GM11168 (cell line): ENCODE measurements around the gene HRAS.

Experiments
- in situ Hi-C: fragments of 300-500 bp; cut with MboI; formaldehyde crosslinking; loops from one replicate; pipeline ENCODE4 v1.12.0; 2022; ENCODE audit warnings: low sequenced_read_pairs; ENCODE audit not compliant: unreplicated experiment

HRAS gene

DNA sequence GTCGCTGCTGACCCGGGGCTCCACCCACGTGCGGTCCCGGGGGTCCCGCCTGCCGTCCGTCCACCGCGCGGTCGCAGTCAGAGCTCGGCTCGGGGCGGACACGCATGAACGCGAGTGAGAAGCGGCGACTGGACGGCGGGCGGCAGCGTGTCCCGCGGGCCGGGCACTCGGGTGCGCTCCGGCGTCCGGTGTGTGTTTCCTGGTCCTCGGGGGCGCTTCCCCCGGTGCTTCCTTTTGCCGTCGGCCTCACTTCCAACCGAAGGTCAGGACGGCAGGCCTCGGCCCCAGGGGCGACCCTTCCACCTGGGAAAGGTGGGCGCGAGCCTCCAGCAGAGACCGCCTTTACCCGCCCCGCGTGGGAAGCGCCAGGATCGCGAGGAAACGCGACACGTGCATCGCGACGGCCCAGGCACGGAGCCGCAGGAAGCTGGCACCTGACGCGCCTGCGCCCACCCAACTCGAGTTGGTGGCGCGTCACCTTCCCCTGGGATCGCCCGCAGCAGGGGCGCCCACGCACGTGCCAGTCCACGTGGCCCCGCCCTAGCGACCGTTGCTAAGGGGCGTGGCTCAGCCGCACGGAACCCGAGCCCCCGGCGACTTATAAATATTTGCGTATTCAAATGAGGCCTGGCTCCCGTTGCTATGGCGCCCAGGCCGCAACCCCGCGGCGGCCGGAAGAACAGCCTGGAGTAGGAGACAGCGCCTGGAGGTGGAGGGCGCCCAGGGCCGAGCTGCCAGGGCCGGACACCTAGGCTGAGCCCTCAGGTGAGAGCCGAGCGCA is 1.7 kb upstream of the HRAS start, which contains the start of gene LRRC56:
Gene LRRC56 (plus strand): TSS at position 687 of the 781 bp plus-strand sequence. CDS start 3,158 bp downstream, outside the sequence.
- in situ Hi-C loops: no loop called here

DNA sequence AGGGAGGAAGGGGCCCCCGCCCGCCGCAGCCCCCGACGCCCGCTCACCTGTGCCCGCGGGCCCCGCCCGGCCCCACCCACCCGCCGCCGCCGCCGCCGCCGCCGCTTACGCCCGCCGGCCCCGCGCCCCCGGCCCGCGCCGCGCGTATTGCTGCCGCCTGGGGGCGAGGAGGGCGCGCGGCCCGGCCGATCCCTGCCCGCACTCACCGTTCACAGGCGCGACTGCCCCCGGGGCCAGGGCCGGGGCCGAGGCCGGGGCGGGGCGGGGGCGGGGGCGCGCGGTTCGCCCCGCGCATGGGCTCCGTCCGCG is 212 bp downstream of the HRAS start:
- in situ Hi-C loops: no loop called here

DNA sequence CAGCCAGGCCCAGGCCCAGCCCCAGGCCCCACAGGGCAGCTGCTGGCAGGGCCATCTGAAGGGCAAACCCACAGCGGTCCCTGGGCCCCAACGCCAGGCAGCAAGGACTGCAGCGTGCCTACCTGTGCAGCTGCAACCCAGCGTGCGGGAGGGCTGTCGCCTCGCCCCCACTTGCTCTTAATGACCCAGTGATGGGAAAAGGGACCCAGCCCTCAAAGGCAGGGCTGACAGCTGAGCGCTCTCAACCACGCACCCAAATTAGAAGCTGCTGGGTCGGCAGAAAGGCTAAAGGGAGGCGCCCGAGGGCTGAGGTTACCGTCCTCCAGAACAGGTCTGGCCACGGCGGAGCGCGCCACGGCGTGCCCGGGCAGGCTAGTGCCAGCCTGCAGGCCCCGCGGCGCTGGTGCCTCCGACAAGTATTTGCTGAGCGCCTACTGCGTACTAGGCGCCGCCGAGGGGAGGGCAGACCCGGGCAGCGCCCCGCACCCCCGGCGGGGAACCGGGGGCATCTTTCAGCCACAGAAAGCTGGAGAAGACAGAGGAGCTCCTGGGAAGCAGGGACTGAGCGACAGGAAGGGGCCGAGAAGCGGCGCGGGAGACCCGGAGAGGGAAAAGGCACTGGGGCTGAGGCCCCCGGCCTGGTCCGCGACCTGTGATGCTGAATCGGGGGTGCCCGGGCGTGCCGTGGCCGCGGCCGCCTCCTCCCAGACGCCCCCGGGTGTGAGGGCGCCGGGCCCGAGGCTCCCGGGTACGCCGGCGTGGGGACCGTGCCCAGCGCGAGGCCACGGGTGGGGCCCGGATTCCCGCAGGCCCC is 773 bp downstream of the HRAS start:
- in situ Hi-C loops: no loop called here

DNA sequence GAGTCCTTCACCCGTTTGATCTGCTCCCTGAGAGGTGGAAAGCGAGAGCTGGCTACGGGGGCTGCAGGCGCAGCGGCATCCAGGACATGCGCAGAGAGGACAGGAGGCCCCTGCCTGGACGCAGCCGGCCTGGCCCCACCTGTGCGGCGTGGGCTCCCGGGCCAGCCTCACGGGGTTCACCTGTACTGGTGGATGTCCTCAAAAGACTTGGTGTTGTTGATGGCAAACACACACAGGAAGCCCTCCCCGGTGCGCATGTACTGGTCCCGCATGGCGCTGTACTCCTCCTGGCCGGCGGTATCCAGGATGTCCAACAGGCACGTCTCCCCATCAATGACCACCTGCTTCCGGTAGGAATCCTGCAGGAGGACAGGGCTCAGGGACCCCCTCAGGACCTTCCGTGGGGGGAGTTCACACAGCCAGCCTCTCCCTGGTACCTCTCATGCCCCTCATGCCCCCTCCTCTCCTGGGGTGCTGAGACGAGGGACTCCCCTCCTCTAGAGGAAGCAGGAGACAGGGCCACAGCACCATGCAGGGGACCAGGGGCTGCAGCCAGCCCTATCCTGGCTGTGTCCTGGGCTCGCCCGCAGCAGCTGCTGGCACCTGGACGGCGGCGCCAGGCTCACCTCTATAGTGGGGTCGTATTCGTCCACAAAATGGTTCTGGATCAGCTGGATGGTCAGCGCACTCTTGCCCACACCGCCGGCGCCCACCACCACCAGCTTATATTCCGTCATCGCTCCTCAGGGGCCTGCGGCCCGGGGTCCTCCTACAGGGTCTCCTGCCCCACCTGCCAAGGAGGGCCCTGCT is 1.6 kb downstream of the HRAS start:
- in situ Hi-C loops: no loop called here

DNA sequence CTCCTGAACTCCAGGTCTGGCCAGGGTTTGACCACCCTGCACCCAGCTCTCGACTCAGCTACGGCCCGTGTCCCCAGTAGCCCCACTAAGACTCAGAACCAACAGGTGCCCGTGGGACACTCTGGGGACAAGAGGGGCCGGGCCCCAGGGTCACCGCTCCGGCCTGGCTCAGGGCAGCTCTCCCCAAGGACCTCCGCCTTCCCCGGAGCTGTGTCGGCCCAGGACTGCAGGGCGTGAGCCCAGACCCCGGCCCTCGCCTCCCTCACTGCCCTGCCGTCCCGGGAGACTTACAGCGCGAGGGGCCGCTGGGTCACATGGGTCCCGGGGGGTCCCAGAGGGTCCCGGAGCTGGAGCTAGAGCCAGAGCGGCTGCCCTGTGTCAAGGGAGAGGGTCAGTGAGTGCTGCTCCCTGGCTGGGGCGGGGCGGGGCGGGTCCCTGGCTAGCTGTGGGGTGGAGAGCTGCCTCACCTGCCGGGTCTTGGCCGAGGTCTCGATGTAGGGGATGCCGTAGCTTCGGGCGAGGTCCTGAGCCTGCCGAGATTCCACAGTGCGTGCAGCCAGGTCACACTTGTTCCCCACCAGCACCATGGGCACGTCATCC is 2.3 kb downstream of the HRAS start:
- in situ Hi-C loops: no loop called here

DNA sequence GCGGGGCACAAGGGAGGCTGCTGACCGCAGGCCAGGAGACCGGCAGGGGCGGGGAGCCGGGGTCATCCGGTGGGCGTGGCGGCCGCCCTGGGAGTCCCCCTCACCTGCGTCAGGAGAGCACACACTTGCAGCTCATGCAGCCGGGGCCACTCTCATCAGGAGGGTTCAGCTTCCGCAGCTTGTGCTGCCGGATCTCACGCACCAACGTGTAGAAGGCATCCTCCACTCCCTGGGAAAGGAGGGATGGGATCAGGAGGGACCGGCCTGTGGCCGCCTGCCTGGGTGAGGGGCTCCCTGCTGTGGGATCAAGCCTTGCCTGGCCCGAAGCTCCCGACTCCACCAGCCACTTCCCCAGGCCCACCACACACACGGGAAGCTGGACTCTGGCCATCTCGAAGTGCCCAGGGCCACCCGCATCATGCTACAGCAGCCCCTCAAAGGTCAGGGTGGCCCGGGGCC is 2.8 kb downstream of the HRAS start:
- in situ Hi-C loops: no loop called here

DNA sequence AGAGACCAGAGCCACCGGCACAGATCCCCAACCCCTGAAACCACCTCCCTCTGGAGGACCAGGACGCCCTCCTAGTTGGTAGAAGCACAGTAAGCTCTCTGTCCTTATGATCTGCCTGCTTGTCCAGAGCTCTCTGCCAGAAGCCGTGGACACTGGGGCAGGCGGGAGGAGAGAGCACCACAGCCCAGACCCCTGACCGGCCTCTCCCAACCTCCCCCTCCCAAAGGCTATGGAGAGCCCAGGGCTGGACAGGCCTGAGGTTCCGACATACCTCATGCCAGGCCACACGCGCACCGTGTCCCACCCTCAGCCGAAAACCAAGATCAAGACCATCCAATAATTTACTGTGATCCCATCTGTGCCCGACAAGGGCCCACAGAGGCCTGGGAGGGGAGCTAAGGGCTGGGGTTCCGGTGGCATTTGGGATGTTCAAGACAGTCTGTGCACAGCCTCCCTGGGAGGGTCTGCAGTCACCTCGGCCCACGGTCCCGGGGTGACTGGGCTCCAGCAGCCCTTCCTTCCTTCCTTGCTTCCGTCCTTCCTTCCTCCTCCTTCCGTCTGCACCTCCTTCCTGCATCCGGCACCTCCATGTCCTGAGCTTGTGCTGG is 3.4 kb downstream of the HRAS start:
- in situ Hi-C loops: no loop called here

DNA sequence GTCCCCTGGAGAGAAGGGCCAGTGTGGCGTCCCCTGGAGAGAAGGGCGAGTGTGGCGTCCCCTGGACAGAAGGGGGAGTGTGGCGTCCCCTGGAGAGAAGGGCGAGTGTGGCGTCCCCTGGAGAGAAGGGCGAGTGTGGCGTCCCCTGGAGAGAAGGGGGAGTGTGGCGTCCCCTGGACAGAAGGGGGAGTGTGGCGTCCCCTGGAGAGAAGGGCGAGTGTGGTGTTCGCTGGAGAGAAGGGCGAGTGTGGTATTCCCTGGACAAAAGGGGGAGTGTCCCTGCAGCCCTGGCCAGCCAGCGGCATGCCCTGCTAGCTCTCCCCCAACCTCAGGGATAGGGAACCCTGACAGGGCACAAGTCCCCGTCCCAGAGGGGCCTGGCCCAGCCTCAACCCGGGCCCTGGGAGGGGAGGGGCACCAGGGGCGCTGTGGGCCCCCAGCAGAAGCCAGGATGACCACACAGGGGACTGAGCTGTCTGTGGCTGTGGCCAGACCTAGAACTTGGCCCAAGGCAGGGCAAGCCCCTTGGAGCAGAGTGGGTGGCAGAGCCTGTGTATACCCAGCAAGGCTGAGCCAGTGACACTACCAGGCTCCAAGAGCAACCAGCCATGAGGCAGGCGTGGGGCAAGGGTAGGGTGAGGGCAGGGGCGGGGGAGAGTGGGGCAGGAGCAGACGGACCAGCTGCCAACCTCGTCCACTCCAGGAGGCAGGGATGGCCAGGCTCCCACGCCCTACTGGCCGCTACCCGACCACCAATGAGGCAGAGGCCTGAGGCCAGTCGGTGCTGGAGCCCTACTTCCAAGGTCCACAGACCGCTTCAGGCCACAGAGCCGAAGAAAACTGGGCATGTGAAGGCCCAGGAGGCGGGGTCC is 4.2 kb downstream of the HRAS start:
- in situ Hi-C loops: no loop called here

DNA sequence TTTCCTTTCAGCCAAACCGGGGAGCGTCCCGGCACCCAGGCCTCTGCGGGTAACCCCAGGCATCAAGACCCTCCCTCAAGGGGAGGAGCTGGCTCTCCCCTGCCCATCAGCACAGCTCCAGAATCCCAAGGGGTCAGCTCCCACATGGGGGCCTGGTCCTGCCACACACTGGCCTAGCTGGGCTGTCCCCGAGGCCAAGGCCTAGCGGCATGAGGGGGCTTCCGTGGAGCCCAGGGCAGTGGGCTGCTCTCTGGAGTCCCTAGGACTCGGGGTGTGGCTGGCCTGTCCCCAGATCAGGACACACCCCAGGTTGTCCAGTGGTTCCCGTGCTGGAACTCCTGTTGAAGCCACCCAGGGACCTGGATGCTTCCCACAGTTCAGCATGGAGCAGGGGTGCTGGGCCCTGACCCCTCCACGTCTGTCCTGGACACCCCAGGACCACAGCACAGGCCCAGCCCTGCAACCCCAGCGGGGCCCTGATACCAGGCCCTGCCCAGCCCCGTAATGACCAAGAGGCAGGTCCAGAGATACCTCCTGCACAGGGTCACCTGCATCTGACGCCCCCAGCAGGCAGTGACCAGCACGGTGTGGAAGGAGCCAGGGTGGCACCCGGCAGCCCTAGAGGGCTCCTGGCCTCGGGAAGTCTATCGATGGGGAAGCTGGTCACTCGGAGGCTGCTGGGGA is 5.5 kb downstream of the HRAS start:
- in situ Hi-C loops: no loop called here

DNA sequence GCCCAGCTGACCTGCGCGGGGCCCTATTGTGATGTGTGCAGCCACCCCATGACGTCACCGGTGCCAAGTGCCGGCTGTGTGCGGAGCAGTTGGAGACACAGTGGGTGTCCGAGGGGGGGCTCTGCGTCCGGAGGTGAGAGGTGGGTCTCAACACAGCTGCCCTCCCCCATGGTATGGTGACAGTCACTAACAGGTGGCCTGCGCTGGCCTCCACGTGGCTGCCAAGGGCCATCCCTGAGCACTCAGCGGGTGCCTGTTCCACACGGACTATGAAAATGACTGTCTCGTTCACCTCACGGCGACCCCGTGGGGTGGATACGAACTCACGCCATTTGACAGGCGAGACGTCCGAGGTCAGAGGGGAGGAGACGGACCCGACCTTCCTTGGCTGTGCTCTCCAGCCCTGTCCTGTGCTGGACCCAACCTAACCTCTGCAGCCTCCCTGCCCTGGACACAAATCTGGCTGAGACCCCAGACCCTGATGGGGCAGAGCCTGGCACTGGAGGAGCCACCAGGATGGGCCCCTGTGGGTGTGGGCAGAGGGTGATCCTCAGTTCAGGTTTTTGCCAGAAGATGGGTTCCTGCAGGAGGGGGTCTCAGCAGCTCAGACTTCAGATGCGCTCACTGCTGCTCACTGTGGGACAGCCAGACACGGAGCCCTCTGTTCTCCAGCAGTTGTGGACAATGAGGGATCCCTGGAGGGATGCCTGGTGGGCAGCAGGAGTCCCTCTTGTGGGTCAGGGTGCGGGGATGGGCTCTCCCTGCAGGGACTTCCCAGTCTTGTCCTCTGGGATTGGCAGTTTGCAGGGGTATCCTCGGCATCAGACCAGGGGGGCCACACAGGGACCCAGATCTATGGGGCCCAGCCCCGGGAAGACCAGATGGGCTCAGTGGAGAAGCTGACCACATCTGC is 6.3 kb downstream of the HRAS start:
- in situ Hi-C loops: no loop called here

DNA sequence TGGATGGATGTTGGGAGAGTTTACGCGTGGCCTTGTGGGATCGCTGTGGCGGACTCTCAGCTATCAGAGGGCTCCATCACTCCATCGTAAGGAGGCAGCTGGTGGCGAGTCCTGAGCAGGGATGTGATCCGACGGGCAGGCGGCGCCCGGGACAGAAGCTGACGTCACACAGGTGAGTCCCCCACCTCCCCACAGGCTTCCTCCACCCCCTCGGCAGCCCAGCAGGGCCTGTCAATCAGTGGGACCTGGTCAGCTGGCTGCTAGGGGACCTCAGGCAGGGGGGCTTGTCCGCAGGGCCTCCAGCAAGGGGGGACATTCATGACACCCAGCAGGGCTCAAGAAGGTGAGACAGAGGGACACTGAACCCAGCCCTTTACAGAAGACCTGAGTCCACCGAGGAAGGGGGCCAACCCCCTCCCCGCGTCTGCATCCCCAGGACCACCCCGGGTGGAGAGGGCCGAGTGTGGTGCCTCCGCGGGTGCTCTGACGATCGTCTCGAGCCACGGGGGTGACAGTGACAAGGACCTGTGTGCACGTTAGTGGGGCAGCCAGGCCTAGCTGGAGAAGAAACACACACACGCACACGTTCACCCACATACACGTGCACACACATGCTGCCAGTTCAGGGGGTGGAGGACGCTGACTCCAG is 7.1 kb downstream of the HRAS start:
- in situ Hi-C loops: no loop called here

DNA sequence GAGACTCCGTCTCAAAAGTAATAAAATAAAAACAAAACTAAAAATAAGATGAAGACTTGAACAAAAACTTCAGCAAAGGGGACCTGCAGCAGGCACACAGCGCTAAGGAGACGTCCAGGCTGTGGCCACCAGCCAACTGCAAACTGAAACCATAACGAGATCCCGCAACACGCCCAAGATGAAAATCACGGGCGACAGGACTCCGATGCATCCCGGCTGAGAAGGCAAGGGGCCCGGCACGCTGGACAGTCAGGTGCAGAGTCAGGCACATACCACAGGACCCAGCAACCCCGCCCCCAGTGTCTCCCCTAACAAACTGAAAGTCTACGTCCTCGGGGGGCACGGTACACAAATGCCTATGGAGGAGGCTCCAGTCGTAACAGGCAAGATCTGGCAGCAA is 9.2 kb downstream of the HRAS start:
- in situ Hi-C loops: no loop called here

DNA sequence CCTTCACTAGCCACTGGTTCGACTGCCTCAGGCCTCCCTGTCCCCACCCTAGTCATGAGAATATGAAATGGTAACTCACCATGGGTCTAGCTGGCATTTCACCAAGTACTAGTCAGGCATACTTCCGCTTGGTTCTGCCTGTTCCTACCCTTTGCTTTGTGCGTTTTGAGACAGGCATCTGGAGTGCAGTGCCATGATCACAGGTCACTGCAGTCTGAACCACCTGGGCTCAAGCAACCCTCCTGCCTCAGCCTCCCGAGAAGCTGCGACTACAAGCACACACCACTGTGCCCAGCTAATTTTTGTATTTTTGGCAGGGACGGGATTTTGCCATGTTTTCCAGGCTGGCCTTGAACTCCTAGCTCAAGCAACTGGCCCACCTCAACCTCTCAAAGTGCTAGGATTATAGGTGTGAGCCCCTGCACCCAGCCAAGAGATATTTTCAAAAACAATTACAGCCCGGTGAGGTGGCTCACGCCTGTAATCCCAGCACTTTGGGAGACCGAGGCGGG is 14.1 kb downstream of the HRAS start:
- in situ Hi-C loops: no loop called here

DNA sequence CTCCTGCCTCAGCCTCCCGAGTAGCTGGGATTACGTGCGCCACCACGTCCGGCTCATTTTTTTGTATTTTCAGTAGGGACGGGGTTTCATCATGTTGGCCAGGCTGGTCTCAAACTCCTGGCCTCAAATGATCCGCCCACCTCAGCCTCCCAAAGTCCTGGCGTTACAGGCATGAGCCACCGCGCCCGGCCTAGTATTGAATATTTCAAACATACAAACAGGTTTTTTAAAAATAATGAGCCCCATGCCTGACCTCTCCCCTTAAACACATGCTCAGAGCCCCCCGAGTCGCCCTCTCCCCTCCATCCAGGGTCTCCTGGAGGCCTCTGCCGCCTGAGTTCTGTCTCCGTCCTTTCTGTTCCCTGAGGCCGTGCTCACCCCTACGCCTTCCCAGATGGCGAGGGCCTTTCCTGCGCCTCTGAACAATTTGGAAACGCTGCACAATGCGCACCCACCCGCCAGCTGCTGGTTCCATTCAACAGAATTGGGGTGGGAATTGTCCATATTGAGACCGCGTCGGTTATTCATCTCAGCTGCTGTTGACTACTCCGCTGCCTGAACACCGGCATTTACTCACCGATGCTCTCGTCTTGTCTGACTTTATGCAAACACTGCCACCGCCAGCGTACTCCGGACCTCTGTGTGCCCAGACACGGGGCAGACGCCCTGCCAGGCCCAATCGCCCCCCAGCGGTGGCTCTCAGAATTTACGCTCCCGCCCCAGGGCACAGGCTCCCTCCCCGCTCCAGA is 14.8 kb downstream of the HRAS start:
- in situ Hi-C loops: no loop called here

DNA sequence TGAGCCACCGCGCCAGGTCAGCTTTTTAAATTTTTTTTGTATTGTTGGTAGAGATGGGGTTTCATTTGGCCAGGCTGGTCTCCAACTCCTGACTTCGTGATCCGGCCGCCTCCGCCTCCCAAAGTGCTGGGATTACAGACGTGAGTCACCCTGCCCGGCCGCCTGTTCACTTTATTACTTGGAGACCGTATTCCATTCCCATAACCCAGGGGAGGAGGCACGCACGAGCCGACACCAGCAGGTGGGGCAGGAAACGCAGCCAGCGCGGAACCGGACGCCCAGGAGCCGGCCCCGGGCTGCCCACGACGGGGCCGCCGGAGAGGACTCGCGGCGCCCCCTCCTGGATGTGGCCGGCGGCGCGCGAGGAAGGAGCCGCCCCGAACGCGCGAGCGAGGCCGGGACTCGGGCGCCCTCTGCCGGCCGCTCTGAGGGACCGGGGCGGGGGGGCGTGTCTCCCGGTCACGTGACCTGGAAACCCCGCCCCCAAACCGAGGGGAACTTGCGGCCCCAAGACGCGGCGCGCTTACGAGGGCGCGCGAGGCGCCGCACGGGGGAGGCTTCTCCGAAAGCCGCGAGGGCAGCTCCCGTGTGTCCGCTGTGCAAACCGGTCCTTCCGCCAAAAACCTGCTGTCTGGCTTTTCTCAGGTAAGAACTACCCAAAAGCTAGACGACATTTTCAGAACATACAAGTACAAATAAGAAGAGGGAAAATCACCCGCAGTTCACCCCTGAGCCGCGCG is 16.7 kb downstream of the HRAS start:
- in situ Hi-C loops: no loop called here
